ENCODE measurements around the gene BICC1. TPM values are rescaled to one million over a fixed set of nuclear protein-coding genes. Genes with fewer than 3 reads are reported as not detected.

Gene BICC1
- total RNA-seq, 2 donors from 2014 or later, result 0.27 to 0.40 TPM

DNA sequence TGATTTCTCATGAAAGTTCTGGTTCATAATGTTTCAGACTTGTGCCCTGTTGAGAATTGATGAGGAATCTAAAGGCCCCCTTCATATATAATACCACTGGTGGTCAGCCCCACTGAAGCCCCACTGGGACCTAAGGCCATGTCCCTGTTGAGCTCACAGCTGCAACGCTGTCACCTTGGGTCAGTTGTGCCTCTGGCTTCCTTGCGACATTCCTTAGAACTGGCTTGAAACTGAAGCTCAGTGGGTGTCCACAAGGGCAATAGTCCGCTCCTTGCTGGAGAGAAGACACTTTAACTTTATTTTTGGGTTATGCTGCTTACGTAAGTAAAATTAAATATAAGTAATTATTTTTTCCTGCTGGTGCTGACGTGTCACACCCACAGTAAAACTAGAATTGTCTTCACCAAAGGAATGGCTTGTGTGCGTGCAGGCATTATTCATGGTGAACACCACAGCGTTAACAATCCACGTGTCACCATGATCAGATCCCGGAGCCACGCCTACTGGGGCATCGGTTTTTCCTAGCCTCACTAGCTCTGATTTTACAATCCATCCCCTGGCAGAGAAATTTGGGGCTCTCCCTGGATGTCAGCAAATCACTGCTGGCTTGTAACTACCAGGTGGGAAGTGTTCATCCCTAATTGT is 66.5 kb downstream of the BICC1 start:
- H3K4me1 ChIP-seq (ENCODE audit: control insufficient read depth, insufficient read depth, low read length), result peaks cover 13% of the 10 kb centered on the region
- no peaks in the 10 kb centered on the region for H3K36me3 ChIP-seq (ENCODE audit: control insufficient read depth, insufficient read depth, low read length)
- no peak overlapping the region for H3K4me3 ChIP-seq (ENCODE audit: low read length)
- Mint-ChIP-seq H3K27me3 (ENCODE audit: insufficient read depth) (peaks cover 4% of the 10 kb centered on the region), H3K4me1 (peaks cover 29% of the 10 kb centered on the region), H3K4me3 (no peak overlapping the region), H3K27ac (no peak overlapping the region), H3K36me3 (ENCODE audit: low read depth) (no peaks in the 10 kb centered on the region), H3K9me3 (peaks cover 2% of the 10 kb centered on the region)
- no peak for TF ChIP-seq CTCF (conservative IDR thresholded peaks at IDR 0.05)
- H3K27ac ChIP-seq (ENCODE audit: low read depth, low read length), result no peak overlapping the region
- H3K9me3 ChIP-seq (ENCODE audit: control insufficient read depth, low read length), result peaks cover 9% of the 10 kb centered on the region
- H3K27me3 ChIP-seq (ENCODE audit: control insufficient read depth, insufficient read depth, low read length, poor library complexity, severe bottlenecking), result no peaks in the 10 kb centered on the region
- peak; percentile 55 for DNase-seq
- WGBS, 2 experiments (ENCODE audit: insufficient coverage in 1 of 2, insufficient read length in 1 of 2), result 93% methylated on average over 8 to 11 of the region's 11 CpGs
- no peak overlapping the region for H3K9ac ChIP-seq (ENCODE audit: extremely low read depth, low read length, poor library complexity, severe bottlenecking)

GRCh38 chr10:58582045-58582444 is 69.4 kb downstream of the BICC1 start:
- Mint-ChIP-seq H3K4me1 (peaks cover 11% of the 10 kb centered on the region), H3K9me3 (peaks cover 2% of the 10 kb centered on the region), H3K36me3 (ENCODE audit: low read depth) (no peaks in the 10 kb centered on the region), H3K27ac (no peak overlapping the region), H3K27me3 (ENCODE audit: insufficient read depth) (peaks cover 3% of the 10 kb centered on the region), H3K4me3 (no peak overlapping the region)
- no peaks in the 10 kb centered on the region for H3K27me3 ChIP-seq (ENCODE audit: control insufficient read depth, insufficient read depth, low read length, poor library complexity, severe bottlenecking)
- peaks cover 9% of the 10 kb centered on the region for H3K9me3 ChIP-seq (ENCODE audit: control insufficient read depth, low read length)
- no peak for TF ChIP-seq CTCF (conservative IDR thresholded peaks at IDR 0.05)
- H3K4me3 ChIP-seq (ENCODE audit: low read length), result no peak overlapping the region
- DNase-seq, result no peak
- H3K36me3 ChIP-seq (ENCODE audit: control insufficient read depth, insufficient read depth, low read length), result no peaks in the 10 kb centered on the region
- H3K4me1 ChIP-seq (ENCODE audit: control insufficient read depth, insufficient read depth, low read length), result peaks cover 1% of the 10 kb centered on the region
- H3K27ac ChIP-seq (ENCODE audit: low read depth, low read length), result no peak overlapping the region
- H3K9ac ChIP-seq (ENCODE audit: extremely low read depth, low read length, poor library complexity, severe bottlenecking), result no peak overlapping the region

- Mint-ChIP-seq H3K9me3 (peaks cover 2% of the 10 kb centered on the region), H3K4me3 (no peak overlapping the region), H3K27me3 (ENCODE audit: insufficient read depth) (no peaks in the 10 kb centered on the region), H3K27ac (no peak overlapping the region), H3K4me1 (peaks cover 3% of the 10 kb centered on the region), H3K36me3 (ENCODE audit: low read depth) (no peaks in the 10 kb centered on the region)
- WGBS, 2 experiments (ENCODE audit: insufficient coverage in 1 of 2, insufficient read length in 1 of 2), result 96% methylated on average over 2 of the region's 2 CpGs; no CpG with 5 or more reads in 1 of the 2 experiments
- Histone ChIP-seq H3K4me3 (ENCODE audit: low read length) (no peak overlapping the region), H3K36me3 (ENCODE audit: control insufficient read depth, insufficient read depth, low read length) (no peaks in the 10 kb centered on the region), H3K9me3 (ENCODE audit: control insufficient read depth, low read length) (peaks cover 9% of the 10 kb centered on the region), H3K9ac (ENCODE audit: extremely low read depth, low read length, poor library complexity, severe bottlenecking) (no peak overlapping the region), H3K27me3 (ENCODE audit: control insufficient read depth, insufficient read depth, low read length, poor library complexity, severe bottlenecking) (no peaks in the 10 kb centered on the region), H3K27ac (ENCODE audit: low read depth, low read length) (no peak overlapping the region), H3K4me1 (ENCODE audit: control insufficient read depth, insufficient read depth, low read length) (no peaks in the 10 kb centered on the region)
- no peak for DNase-seq
- no peak for TF ChIP-seq CTCF (conservative IDR thresholded peaks at IDR 0.05)
These were observed 72.8 kb downstream of the BICC1 start for GRCh38 chr10:58585435-58585834.

Data from endodermal cell (in vitro differentiated cells).